Activated naive CD8-positive, alpha-beta T cell treated with anti-CD3 and anti-CD28 coated beads for 36 hours (primary cell): Measurements from ENCODE around the gene NKAIN1. TPM values are rescaled to one million over a fixed set of nuclear protein-coding genes. Genes with fewer than 3 reads are reported as not detected.

Experiments
- DNase-seq: peaks from one replicate; pipeline ENCODE4 v3.0.0; 2021
- H3K27ac Mint-ChIP-seq: one replicate; pipeline ENCODE4 v1.8.0; 2022; ENCODE audit warnings: mild to moderate bottlenecking, moderate library complexity, mixed read lengths
- H3K27me3 Mint-ChIP-seq: one replicate; pipeline ENCODE4 v1.8.0; 2022; ENCODE audit warnings: mild to moderate bottlenecking, mixed read lengths
- H3K36me3 Mint-ChIP-seq: one replicate; pipeline ENCODE4 v1.8.0; 2021; ENCODE audit warnings: mild to moderate bottlenecking, mixed read lengths
- H3K4me1 Mint-ChIP-seq: one replicate; pipeline ENCODE4 v1.8.0; 2021; ENCODE audit warnings: mixed read lengths
- H3K4me3 Mint-ChIP-seq: one replicate; pipeline ENCODE4 v1.8.0; 2022; ENCODE audit warnings: mild to moderate bottlenecking, moderate library complexity, mixed read lengths
- H3K9me3 Mint-ChIP-seq: one replicate; pipeline ENCODE4 v1.8.0; 2022; ENCODE audit warnings: mixed read lengths
- total RNA-seq, 2 experiments: library from RNA; stranded (reverse); gene quantifications; one replicate each; pipeline ENCODE4 v1.2.3, GENCODE V29; 2021

Gene NKAIN1
- total RNA-seq, 2 experiments from 2014 or later: not detected

DNA sequence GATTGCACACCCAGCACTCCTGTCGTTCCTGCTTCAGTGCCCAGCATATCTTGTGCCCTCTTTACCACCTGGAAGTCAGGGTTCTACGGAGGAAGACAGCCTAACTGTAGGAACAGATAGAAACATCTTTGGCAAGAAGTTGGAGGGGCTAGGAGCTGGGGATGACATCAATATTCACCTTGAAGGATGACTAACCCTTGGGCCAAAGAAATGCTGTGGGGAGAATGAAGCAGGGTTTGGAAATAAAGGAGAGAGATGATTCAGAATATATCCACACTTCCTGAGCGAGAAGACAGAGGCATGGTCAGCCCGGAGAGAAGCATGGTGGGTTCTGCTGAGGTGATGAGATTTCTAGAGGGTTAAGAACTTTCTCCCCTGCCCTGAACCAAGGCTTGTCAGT lies 4.6 kb upstream of the NKAIN1 start:
- Mint-ChIP-seq H3K9me3 (no peaks in the 10 kb centered on the region), H3K4me1 (peaks cover 5% of the 10 kb centered on the region), H3K27ac (no peak overlapping the region), H3K27me3 (peaks cover 12% of the 10 kb centered on the region), H3K4me3 (no peak overlapping the region), H3K36me3 (no peaks in the 10 kb centered on the region)
- no peak for DNase-seq

DNA sequence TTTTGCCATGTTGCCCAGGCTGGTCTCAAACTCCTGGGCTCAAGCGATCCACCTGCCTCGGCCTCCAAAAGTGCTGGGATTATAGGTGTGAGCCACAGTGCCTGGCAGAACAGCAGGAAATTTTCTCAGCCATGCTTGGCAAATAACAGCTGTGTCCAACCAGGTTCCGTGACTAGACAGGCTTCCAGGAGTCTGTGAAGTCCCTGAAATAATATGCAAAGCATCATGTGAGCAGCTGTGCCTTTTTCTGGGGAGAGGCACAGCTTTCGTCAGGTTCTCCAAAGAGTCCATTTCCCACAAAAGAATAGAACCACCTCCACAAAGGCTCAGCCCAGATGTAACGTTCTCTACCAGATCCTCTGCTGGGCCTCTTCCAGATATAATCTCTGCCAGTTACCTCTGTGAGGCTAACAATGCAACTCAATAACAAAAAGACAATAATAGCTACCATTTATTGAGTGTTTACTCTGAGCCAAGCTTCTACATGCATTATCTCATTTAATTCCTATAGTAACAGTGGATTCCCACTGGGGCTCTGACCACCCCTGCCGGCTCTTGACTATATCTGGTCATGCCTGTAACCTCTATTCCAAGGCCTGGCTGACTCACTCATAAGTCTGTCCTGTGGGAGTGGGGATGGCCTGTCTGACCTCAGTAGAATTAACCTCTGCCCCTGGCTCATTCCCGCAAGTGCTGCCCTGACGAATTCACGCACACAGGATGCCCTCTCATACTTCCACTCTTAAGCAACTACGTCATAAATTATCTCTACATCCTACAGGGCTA lies 4.0 kb upstream of the NKAIN1 start:
- Mint-ChIP-seq H3K4me1 (peaks cover 9% of the 10 kb centered on the region), H3K36me3 (no peaks in the 10 kb centered on the region), H3K9me3 (no peaks in the 10 kb centered on the region), H3K27me3 (peaks cover 18% of the 10 kb centered on the region), H3K27ac (no peak overlapping the region), H3K4me3 (no peak overlapping the region)
- DNase-seq: no peak

DNA sequence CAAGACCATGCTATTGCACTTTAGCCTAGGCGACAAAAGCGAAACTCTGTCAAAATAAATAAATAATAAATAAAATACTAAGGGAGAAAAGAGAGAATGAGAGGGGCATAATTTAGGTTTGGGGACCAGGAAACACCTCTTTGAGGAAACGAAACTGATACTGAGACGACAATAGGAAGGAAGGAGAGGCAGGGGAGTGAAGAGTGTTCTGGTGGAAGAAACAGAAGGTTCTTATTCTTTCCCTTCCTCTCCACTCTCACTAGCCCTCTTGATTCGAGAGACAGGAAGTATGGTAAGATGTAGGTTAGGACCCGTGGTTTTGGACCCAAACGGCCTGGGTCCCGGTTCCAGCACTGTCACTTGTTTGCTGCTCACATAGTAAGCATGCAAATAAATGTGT lies 1.6 kb upstream of the NKAIN1 start:
- Mint-ChIP-seq H3K27me3 (peaks cover 42% of the 10 kb centered on the region), H3K9me3 (no peaks in the 10 kb centered on the region), H3K27ac (no peak overlapping the region), H3K4me3 (no peak overlapping the region), H3K36me3 (no peaks in the 10 kb centered on the region), H3K4me1 (peaks cover 9% of the 10 kb centered on the region)
- no peak for DNase-seq

DNA sequence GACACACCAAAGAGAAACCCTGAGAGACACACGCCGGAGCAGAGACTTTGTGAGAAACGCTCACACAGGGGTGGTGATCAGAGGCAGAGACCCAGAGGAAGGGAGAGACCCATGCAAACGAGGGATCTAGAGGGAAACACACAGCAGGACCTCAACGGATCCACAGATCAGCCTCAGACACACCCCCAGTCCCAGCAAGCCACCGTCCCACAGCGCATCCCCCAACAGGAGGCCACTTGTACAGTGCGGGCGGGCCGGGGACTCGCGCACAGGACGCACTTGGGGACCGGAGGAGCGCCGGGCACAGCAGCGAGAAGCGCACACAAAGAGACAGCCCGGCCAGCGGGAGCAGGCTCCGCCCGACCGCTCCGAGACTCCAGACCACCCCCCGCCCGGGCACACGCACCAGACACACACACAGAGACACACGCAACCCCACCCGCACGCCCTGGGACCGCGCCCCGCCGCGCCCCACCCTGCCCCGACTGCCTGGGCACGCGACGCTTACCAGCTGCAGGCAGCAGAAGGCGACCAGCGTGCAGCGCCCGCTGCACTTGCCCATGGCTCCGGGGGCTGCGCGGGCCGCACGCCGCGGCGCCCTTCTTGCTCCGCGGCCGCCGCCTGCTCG lies 587 bp downstream of the NKAIN1 start:
- Mint-ChIP-seq H3K9me3 (no peaks in the 10 kb centered on the region), H3K36me3 (no peaks in the 10 kb centered on the region), H3K4me1 (peaks cover 9% of the 10 kb centered on the region), H3K27me3 (peaks cover 62% of the 10 kb centered on the region), H3K4me3 (peak overlapping the region; percentile 34), H3K27ac (no peak overlapping the region)
- DNase-seq: no peak

DNA sequence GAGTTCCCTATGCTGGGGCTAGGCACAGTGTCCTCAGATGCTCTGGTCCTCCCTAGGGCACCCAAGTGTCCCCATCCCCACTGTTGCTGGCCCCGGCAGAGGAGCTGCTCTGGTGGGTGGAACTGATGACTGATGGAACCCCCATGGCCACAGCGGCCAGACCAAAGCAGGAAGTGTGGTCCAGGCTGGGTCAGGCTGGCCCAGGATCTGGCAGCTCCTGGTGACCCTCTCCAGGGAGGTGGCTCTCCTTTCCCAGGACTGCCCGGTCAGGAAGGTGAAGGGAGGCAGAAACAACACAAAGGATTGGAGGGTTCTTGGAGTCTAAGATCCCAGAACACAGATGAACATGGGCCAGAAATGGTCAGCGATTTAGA lies 1.1 kb downstream of the NKAIN1 start:
- Mint-ChIP-seq H3K27ac (no peak overlapping the region), H3K4me3 (peak overlapping the region; percentile 34), H3K27me3 (peaks cover 65% of the 10 kb centered on the region), H3K9me3 (no peaks in the 10 kb centered on the region), H3K36me3 (no peaks in the 10 kb centered on the region), H3K4me1 (peaks cover 9% of the 10 kb centered on the region)
- no peak for DNase-seq

DNA sequence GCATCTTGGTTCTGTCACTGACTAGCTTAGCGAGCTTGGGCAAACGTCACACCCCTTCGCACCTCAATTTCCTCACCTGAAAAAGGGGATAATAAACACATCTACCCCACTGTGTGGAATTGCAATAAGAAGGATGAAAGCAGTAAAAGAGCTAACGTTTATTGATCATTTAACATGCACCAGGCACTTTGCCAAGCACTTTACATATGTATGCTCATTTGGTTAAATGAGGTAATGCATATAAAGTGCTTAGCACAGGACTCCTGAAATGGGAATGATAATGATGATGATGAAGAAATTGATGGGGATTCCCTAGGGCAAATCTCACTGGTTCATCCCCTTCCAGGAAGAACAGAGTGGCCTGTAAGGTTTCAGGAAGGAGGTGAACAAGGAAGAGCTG lies 4.8 kb downstream of the NKAIN1 start:
- no peaks in the 10 kb centered on the region for H3K36me3 Mint-ChIP-seq
- DNase-seq: no peak
- no peak overlapping the region for H3K4me3 Mint-ChIP-seq
- H3K4me1 Mint-ChIP-seq: peaks cover 5% of the 10 kb centered on the region
- H3K27me3 Mint-ChIP-seq: peaks cover 54% of the 10 kb centered on the region
- H3K9me3 Mint-ChIP-seq: no peaks in the 10 kb centered on the region
- no peak overlapping the region for H3K27ac Mint-ChIP-seq

DNA sequence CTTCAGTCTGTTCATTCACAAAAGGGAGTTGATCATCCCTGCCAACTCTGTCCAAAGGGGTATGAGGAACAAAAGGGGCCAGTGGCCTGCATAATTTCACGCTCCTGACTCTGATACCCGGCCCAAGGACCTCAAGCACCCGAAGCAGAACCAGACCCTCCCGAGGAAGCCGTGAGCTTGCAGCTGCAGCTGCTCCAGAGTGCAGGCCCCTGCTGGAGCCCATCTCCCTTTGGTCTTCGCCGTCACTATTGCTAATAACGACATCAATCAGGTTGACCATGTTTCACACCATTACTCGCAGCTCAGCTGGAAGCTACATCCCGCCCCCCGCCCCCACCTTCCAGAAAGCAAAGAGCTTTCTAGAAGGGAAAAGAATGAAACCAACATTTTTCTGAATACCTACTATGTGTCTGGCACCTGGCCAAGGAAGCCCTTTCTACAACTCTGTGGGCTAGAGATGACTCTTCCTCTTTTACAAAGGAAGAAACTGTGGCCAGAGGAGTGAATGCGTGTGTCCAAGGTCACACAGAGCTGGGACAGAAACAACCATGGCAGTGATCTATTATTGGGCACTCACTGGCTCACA lies 5.5 kb downstream of the NKAIN1 start:
- H3K27ac Mint-ChIP-seq: no peak overlapping the region
- peaks cover 5% of the 10 kb centered on the region for H3K4me1 Mint-ChIP-seq
- no peaks in the 10 kb centered on the region for H3K36me3 Mint-ChIP-seq
- DNase-seq: no peak
- H3K27me3 Mint-ChIP-seq: peaks cover 51% of the 10 kb centered on the region
- no peak overlapping the region for H3K4me3 Mint-ChIP-seq
- no peaks in the 10 kb centered on the region for H3K9me3 Mint-ChIP-seq

DNA sequence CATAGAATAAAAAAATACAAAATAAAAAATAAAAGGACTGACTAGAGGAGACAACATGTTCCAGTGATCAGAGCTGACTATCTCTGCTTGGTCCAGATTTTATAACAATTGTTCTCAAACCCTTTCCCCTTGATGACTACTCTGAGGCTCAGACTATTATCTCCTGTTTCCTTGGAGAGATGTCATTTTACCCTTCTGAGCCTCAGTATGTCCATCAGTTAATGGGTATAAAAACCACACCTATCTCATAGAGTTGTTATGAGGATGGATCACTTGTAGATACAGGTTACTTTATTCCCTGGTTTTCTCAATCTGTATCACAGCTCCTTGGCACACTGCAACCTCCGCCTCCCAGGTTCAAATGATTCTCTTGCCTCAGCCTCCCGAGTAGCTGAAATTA lies 7.0 kb downstream of the NKAIN1 start:
- H3K27me3 Mint-ChIP-seq: peaks cover 36% of the 10 kb centered on the region
- no peaks in the 10 kb centered on the region for H3K9me3 Mint-ChIP-seq
- no peaks in the 10 kb centered on the region for H3K36me3 Mint-ChIP-seq
- no peak overlapping the region for H3K27ac Mint-ChIP-seq
- no peak overlapping the region for H3K4me3 Mint-ChIP-seq
- DNase-seq: no peak
- no peaks in the 10 kb centered on the region for H3K4me1 Mint-ChIP-seq

DNA sequence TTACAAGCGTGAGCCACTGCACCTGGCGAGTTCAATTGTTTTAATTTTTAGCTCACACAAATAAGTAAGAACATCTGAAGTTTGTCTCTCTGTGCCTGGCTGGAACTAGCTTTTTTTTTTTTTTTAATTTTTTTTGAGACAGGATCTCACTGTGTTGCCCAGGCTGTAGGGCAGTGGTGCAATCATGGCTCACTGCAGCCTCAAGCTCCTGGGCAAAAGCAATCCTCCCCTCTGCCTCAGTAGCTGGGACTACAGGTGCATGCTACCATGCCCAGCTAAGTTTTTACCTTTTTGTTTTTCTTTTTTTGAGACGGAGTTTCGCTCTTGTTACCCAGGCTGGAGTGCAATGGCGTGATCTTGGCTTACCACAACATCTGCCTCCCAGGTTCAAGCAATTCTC lies 7.9 kb downstream of the NKAIN1 start:
- Mint-ChIP-seq H3K27ac (no peak overlapping the region), H3K4me3 (no peak overlapping the region), H3K27me3 (peaks cover 27% of the 10 kb centered on the region), H3K9me3 (no peaks in the 10 kb centered on the region), H3K36me3 (no peaks in the 10 kb centered on the region), H3K4me1 (no peaks in the 10 kb centered on the region)
- no peak for DNase-seq

DNA sequence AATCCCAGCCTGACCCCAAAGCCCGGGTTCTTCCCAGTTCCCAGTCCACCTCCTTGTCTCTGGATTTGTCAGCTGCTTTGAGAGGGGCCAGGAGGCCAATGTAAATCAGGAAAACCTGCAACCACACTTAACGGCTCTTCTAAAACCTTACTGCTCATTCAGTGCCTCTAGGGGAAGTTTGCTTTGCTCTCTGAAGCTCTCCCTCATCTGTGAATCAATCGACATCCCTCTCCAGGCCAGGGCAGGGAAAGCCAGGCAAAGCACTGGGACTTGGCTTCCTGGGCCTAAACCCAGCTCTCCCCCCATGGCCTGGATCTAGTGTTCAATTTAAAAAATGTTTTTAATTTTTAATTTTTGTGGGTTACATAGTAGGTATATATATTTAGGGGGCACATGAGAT lies 9.3 kb downstream of the NKAIN1 start:
- no peak overlapping the region for H3K27ac Mint-ChIP-seq
- H3K27me3 Mint-ChIP-seq: peaks cover 18% of the 10 kb centered on the region
- no peak for DNase-seq
- H3K4me1 Mint-ChIP-seq: no peaks in the 10 kb centered on the region
- H3K36me3 Mint-ChIP-seq: no peaks in the 10 kb centered on the region
- no peaks in the 10 kb centered on the region for H3K9me3 Mint-ChIP-seq
- no peak overlapping the region for H3K4me3 Mint-ChIP-seq

DNA sequence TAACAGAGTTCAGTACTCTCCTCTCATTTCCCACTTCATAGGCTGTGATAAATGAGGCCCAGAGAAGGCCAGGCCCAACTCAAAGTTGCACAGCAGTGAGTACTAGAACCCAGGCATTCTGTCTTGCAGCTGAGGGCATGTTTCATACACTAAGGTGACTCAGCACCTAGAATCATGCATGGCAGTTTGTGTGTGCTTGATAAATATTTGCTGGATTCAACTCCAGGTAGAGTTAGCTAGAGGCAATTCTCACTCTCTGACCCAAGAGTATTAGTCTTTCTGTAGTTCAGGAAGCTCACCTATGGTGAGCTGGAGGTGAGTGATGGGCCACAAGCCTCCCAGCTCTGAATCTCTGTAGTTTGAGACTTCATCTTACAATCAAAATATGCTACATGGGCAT lies 10.7 kb downstream of the NKAIN1 start:
- no peaks in the 10 kb centered on the region for H3K9me3 Mint-ChIP-seq
- no peaks in the 10 kb centered on the region for H3K4me1 Mint-ChIP-seq
- H3K4me3 Mint-ChIP-seq: no peak overlapping the region
- H3K36me3 Mint-ChIP-seq: no peaks in the 10 kb centered on the region
- no peak overlapping the region for H3K27ac Mint-ChIP-seq
- no peak for DNase-seq
- peaks cover 4% of the 10 kb centered on the region for H3K27me3 Mint-ChIP-seq

DNA sequence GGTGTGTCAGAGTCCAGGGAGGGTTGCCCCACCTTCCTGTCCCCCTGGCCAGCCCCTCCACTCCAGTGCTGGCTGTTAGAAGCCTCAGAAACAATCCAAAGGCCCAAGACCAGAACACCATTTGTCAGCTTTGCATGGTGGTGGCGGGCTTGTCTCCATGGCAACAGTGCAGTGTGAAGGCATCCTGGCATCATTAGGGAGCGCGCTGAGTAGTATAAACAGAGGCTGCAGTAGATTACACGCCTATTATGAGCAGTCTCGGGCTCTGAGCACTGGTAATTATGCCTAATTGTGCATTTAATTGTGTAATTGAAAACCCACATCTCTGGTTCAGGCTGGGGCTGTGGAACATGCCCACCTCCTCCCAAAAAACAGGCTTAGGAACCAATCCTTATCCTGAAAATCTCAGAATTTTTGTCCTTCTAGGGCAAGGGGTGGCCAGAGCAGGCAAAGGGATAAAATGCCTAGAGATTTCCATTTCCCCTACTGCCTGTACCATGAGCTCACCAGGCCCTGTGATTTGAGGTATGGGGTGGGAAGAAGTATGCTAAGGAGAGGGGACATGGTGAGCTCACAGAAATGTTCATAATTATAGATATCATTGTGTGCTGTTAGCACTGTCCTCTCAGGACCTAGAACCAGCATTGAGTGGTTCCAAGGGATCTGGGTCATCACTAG lies 11.7 kb downstream of the NKAIN1 start:
- peaks cover 7% of the 10 kb centered on the region for H3K27me3 Mint-ChIP-seq
- no peak overlapping the region for H3K27ac Mint-ChIP-seq
- H3K4me3 Mint-ChIP-seq: no peak overlapping the region
- H3K4me1 Mint-ChIP-seq: no peaks in the 10 kb centered on the region
- no peaks in the 10 kb centered on the region for H3K36me3 Mint-ChIP-seq
- DNase-seq: no peak
- H3K9me3 Mint-ChIP-seq: no peaks in the 10 kb centered on the region

DNA sequence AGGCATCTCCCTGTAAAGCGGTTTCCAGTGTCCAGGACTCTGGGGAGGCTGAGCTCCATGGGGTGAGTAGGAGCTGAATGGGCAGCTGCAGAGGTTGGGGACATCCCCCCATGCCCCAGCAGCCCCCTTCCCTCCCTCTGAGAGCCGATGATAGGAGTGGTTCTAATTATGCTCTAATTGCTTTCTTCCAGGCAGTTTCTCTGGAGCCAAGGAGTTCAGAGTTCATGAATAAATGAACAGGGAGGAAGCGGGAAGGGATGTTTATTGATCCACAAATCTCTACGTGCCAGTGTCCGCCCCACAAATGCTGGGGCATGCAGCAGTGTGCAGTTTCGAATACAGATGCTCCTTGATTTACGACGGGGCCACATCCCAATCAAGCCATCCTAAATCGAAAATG lies 15.6 kb downstream of the NKAIN1 start:
- H3K36me3 Mint-ChIP-seq: no peaks in the 10 kb centered on the region
- H3K27ac Mint-ChIP-seq: no peak overlapping the region

DNA sequence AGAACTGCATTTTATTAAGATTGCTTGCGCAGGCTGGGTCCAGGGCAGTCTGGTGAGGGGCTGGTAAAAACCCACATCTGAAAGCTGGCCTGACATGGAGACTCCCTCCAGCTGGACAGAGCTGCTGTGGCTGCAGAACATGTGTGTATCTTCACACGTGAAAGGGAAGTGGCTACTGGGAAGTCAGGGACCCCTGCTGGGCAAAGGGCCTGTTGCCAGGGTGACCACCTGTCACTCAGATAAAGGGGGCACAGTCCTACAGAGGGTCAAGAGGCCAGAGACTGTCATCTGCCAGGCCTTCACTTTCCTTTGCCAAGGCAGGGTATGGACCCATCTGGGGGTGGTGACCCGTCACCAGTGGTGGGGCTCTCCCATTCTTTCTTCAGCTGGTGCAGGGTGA lies 17.5 kb downstream of the NKAIN1 start:
- Mint-ChIP-seq H3K4me1 (no peaks in the 10 kb centered on the region), H3K4me3 (no peak overlapping the region), H3K9me3 (no peaks in the 10 kb centered on the region), H3K36me3 (no peaks in the 10 kb centered on the region), H3K27ac (no peak overlapping the region), H3K27me3 (peaks cover 7% of the 10 kb centered on the region)
- DNase-seq: no peak

More for the DNA sequence above, 15.6 kb downstream of the NKAIN1 start:
- Mint-ChIP-seq H3K4me3 (no peak overlapping the region), H3K9me3 (no peaks in the 10 kb centered on the region), H3K4me1 (no peaks in the 10 kb centered on the region), H3K27me3 (peaks cover 7% of the 10 kb centered on the region)
- DNase-seq: no peak

DNA sequence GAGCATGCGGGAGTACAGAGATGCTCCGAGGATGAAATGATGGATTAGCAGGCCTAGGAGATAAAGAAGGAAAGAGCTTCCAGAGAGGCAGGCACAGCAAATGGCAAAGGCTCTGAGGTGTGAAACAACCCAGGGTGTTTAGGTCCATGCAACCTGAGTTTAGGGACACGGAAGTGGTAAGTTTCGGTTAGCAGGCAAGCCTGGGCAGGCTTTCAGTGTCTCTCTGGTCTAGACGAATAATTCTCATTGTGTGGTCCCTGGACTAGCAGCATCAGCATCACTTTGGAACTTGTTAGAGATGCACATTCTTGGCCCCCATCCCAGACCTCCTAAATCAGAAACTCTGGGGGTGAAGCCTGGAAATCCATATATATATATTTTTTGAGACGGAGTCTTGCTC lies 18.6 kb downstream of the NKAIN1 start:
- Mint-ChIP-seq H3K36me3 (no peaks in the 10 kb centered on the region), H3K27me3 (peaks cover 5% of the 10 kb centered on the region), H3K9me3 (no peaks in the 10 kb centered on the region), H3K27ac (no peak overlapping the region), H3K4me1 (no peaks in the 10 kb centered on the region), H3K4me3 (no peak overlapping the region)
- no peak for DNase-seq
